SIG-M5 (cell line): ENCODE data around the gene TMEM108.

ENCODE experiments used
- DNase-seq: peaks from one replicate; lab custom pipeline; 2025; lab: John Stamatoyannopoulos, UW

TMEM108 gene

DNA sequence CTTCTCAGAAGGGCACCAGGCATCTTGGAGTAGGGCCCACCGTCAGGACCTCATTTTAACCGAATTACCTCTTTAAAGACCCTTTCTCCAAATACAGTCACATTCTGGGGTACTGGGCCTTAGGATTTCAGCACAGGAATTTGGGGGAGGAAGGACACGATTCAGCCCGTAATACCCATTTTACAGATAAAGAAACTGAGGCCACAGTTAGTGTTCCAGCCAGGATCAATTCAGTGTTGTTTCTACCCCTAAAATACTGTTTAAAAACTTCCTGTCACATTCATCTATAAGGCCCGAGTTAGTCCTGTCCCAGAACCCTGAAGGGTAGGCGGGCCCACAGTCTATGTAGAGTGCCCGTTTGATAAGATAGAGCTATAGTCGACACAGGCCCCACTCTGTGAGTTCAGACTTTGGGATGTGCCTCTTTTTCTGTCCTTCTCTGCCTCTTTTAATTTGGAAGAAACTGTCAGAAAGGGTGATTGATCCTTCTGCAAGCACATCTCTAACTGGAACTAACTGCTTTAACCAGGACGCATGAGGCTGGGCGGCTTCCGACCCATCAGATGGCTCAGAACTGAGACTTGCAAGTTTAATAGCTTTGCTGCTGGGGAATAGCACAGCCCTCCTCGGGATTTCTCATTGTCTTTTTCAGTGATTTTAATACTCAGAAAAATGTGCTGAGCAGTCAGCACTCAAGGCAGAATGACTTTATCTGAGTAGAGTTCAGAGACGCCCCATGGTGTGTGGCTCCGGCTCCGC, 381.1 kb downstream of the TMEM108 start:
- DNase-seq = no peak

DNA sequence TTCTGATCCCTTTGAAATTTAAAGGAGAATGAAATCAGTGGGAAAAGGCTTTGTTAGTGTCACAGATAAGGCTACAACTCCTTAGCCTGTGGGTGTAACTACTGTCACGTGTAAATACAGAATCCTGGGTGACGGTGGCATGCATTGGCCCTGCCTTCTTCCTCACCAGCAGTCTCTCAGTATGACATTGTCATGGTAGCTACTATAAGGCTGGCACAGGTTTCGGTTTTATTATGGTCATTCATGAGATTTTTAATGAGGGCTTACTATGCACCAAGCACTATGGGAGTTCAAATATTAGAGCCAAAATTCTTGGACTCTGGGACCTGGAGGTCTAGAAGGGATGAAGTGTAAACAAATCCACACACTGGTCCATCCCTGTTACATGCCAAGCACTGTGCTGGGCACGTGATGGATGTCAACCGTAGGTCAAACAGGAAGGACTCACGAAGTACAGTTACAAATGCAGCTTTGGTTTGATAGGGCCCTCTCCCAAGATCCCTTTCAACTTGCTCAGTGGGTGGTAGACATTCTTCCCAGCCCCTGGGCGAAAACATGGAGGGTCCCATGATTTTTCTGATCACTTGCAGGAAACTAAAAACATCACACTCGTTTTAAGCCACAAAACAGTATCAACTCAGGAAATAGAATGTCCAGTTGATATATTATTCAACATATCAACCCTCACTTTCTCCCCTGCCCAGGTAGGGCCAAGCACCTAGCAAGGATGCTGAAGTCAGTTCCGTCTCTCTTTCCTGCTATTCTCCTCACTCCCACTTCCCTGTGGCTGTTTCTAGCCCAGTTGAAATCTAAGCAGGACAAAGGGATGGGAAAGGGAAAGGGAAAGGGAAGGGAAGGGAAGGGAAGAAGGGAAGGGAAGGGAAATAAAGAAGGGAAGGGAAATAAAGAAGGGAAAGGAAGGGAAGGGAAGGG, 387.0 kb downstream of the TMEM108 start:
- DNase-seq = no peak

DNA sequence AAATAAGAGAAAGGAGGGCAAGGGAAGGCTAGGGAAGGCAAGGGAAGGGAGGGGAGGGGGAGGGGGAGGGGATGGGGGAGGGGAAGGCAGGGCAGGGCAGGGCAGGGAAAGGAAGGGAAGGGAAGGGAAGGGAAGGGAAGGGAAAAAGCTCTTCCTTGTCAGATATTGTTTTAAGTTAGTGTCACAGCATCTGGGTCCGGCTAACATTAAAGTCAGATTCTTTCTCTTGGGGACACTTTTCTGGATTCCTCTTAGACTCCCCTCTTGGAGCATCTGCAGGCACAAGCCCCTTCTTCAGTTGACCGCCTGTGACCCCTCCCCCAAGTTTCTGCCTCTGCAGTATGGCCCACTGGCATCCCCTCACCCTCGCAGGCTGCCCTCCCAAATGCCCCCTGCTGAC, 387.7 kb downstream of the TMEM108 start:
- no peak for DNase-seq

DNA sequence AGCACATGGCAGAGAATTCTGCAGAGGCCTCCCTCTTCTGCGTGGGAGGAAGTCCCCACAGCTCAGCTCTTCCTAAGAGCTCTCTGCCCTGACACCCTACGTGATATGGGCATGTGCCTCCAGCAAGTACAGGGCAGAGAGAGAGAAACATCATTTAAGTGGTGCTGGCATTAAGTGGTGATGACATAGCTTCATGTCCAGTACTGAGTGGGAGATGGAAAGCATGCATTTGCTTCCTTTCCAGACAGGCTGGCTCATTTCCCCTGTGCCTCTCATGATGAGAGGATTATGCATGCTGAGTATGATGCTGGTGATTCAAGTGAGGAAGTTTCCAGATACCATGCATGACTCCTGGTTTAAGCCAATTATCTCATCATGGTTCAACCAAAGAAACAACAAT, 388.5 kb downstream of the TMEM108 start:
- DNase-seq = no peak

DNA sequence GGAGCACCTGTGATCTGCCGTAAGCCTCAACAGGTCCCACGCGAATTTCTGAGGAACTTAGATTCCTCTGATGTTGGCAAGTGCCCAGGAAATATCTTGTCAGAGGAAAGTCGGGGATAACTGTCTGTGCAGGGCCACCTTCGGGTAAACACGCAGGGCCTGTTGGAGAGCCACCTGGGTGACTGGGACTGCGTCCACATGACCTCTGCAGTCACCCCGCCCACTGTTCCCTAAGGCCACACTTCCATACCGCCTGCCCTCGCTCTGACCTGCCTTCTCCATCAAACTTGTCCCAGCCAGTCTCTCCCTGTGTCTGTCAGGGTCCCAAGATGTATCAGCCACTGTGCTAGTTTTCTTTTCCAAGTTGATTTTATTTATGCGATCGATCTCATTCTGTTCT, 390.4 kb downstream of the TMEM108 start:
- no peak for DNase-seq

DNA sequence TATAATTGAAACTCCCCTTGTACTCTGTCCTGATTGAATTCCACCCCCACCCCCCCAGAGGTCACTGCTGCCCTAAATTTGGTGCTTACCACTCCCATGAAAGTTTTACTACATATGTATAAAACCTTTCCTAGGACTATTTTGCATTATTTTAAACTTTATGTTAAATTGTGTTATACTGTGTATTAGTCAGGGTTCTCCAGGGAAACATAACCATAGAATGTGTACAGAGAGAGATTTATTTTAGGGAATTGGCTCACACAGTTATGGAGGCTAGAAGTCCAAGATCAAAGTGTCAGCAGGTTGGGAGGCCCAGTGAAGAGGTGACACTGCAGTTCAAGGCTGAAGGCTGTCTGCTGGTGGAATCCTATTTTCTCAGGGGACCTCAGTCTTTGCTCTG, 390.9 kb downstream of the TMEM108 start:
- DNase-seq = no peak

DNA sequence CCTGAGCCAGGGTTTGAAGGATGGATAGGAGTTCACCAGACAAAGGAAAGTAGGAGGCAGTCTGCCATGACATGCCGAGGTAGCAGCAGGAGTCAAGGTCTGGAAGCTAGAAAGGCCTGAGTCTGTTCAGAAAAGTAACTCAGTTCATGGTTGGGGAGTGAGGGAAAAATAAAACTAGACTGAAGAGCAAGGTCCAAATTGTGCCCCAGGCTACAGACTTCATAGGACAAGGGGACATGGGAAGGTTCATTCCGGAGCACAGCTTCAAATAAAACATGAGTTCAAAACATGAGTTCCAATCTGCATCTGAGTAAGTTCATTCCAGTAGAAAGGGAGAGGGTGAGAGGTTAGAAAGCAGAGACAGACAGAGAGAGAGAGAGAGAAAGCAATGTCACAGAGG, 401.4 kb downstream of the TMEM108 start:
- no peak for DNase-seq

DNA sequence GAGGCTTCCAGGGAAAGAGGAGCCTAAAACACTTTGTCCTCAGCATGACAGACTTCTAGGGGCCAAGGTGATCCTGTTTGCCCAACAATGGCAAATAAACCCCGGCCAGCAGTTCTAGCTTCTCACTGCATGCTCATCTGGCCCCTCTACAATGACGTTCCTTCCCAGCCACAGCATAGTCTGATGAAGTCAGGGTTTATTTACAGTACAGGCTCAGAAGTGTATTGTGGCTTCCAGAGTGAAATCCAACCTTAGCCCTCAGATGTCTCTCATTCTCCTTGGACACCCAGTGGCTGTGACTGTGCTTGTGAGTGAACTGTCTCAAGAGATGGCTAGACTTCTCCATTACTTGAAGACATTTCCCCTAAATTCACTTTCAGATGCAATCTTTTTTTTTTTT, 402.5 kb downstream of the TMEM108 start:
- no peak for DNase-seq

DNA sequence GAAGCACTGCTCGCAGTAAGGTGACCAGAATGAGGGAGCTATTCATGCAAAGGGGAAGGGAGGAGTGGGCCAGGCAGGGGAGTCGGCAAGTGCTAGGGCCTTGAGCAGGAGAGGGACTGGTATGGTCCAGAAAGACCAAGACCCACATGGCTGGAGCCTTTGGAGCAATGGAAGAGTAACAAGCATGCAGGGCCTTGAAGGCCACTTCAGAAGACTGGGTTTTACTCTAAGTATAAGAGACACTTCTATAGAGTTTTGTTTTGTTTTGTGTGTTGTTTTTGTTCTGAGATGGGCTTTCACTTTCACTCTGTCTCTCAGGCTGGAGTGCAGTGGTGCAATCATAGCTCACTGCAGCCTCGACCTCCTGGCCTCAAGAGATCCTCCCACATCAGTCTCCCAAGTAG, 403.7 kb downstream of the TMEM108 start:
- DNase-seq = no peak

DNA sequence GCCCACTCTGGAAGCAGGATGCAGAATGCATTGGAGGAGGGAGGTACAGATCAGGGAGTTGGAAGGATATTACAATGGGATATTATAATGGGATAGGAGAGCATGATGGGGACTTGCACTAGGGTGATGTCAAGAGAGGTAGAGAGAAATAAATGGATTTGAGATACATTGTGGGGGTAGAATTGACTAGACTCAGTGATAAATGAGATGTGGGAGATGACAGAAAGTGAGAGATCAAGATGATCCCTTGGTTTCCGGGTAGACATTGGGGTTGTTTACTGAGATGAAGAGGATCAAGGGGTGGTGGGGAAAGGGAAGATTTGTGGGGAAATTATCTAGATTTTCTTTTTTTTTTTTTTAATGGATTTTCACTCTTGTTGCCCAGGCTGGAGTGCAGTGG, 404.3 kb downstream of the TMEM108 start:
- DNase-seq = no peak

DNA sequence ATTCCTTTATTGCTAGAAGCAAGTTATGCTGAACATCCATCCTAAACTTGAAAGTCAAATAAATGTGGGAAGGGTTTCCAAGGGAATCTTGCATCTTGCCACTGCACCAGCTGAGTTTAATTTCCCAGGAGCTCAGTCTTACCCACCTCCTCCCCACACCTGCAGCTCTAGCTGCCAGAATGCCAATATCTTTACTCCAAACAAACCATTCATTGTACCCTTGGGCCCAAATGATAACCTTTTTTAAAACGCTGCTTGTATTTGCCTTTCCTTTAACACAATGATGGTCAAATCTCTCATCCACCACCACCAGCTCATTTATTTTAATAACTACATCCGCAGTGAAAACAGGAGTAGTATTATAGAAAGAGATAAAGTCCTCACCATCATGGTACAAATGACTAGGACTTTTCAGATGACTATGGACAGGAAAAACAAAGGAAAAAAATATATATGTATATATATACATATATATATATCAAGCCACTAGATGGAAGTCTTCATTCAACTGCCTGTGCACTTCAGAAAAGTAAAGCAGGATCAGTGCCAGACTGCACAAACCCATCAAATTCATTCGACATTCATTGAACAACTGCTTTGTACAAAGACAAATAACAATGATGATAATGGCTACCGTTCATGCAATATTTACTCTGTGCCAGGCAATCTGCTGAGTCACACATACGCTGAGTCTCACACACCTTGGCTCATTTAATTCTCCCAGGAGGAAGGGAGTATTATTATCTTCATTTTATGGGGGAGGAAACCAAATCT, 405.6 kb downstream of the TMEM108 start:
- no peak for DNase-seq

DNA sequence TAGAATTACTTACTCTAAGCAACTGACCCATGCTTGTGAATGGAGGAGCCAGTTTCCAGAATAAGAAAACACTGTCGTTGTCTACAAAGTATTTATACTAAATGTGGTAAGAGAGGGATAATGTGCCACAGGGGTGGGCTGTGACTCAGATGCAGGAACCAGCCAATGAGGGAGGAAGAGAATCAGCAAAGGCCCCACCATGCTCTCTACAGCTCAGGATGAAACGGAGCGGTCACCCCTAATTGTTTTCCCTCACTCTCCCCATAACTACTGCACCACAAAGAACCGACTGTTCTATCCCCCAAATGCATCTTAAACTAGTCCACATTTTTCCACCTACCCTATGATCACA, 406.2 kb downstream of the TMEM108 start:
- DNase-seq = no peak

DNA sequence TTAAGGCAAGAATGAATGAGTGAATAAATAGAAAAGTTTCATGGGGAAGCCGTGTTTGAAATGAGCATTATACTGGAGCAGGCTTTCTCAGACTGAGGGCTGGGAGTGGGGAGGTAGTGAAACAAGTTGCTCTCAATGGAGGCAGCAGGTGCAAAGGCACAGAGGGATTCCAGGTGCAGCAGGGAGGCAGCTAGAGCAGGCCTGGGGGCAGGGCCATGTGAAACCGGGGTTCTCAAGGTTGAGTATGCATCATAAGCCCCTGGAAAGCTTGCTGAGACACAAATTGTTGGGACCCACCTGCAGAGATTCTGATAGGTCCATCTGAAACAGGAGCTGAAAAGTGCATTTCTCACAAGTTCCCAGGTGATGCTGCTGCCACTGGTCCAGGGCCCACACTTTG, 406.9 kb downstream of the TMEM108 start:
- no peak for DNase-seq
